Activated CD8-positive, alpha-beta memory T cell treated with anti-CD3 and anti-CD28 coated beads, Interleukin-2, amount 50 U/mL, for 4 hours (primary cell): ENCODE results near the gene NDUFA13.
"Not testable (repeated sequence)": the region's sequence is repeated elsewhere in the genome, so short reads cannot be mapped to it uniquely, and the experiment has no call there.

Experiments used
- DNase-seq: peaks from one replicate; pipeline ENCODE4 v3.0.0-alpha.2; 2020

The NDUFA13 gene

DNA sequence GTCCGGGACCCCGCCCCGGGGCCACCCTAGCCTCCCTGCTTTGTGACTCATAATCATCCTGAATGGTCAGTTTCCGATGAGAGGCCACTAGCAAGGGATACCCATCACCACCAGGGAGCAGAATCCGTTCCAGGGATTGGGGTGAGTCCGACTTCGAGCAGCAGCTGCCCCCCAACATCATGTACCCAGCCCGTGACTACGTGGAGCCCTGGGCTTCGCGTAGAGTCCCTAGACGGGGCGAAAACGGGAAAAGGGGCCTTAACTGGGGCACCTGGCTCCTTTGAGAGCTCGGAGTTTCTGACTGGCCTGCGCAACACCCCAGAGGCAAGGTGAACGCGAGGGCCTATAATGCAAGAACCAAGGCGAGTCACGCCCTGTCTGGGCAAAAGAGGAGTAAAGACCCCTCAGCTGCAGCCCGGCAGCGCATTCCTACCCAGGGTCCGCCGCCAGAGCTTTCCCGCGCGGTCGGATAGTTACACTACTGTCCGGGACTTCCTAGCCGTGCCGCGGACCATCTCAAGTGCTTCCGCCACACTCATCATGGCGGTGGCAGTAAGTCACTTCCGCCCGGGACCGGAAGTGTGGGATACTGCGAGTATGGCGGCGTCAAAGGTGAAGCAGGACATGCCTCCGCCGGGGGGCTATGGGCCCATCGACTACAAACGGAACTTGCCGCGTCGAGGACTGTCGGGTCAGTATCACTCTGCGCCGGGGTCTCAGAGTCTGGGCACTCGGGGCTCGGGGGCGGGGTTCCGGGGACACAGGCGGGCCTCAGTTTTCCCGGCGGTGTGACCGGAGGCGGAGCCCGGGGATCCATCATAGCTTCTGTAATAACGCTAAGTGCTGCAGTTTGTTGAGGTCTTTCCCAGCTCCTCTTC lies at the start of gene NDUFA13:
TSS of gene NDUFA13 (plus strand) at position 584 of the 878 bp plus-strand sequence. CDS start at position 598, 14 bp downstream.
- peak; percentile 92 for DNase-seq

DNA sequence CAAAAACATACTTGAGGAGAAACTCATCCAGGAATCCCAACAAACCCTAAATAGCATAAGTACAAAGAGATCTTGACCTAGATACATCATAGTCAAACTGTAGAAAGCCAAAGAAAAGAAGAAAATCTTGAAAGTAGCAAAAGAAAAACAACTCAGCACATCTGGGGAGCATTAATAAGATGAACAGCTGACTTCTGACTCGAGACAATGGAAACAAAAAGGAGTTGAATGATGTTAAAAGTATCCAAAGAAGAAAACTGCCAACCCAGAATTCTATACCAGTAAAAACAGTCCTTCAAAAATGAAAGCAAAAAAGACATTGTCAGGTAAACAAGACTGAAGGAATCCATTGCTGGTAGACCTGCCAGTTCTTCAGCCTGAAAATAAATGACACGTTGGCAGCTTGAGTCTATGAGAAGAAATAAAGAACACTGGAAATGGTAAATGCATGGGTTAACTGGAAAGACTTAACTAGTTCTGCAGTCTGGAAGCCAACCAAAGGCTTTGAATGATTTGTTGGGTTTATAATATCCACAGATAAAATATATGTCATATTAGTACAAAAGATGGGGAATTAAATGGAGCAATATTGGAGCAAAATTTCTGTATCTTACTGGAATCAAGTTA lies 47.5 kb upstream of the NDUFA13 start:
- no peak for DNase-seq

DNA sequence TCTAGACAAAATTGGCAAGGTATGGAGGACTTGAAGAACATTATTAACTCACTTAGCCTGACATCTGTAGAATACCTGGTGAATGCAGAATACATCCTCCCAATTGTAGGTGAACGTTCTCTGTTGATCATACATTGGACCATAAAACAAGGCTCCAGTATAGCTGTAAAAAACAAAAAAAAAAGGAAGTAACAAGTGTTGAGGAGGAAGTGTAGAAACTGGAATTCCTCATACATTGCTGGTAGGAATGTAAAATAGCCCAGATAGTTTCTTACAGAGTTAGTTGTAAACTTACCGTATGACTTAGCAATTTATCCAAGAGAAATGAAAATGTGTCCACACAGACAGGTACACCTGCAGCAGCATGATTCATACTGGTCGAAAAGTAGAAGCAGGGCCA lies 45.4 kb upstream of the NDUFA13 start:
- DNase-seq: no peak

DNA sequence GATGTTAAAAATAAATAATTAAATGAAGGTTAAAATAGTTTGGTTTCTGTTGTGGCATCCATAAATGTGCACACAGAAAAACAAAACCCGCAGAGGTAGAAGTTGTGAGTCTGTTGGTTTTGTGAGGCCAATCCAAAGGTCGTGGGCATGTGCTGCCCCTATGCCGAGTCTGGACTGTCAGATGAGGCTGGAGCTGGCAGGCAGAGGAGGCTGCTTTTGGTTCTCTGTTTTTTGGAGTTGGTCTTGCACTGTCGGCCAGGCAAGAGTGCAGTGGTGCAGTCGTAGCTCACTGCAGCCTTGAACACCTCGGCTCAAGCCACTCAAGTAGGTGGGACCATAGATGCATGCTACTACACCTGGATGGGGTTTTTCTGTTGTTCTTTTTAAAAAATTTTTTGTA lies 44.3 kb upstream of the NDUFA13 start:
- no peak for DNase-seq

DNA sequence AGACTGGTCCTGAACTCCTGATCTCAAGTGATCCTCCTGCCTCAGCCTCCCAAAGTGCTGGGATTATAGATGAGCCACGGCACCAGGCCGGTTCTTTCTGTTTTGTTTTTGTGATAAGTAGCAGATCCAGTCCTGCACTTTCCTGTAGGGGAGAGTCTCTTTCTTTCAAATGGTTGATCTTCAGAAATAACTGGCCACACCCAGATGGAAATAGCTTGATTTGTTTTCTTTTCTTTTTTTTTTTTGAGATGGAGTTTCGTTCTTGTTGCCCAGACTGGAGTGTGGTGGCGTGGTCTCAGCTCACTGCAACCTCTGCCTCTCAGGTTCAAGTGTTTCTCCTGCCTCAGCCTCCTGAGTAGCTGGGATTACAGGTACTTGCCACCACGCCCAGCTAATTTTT lies 43.9 kb upstream of the NDUFA13 start:
- DNase-seq: not testable (repeated sequence)

DNA sequence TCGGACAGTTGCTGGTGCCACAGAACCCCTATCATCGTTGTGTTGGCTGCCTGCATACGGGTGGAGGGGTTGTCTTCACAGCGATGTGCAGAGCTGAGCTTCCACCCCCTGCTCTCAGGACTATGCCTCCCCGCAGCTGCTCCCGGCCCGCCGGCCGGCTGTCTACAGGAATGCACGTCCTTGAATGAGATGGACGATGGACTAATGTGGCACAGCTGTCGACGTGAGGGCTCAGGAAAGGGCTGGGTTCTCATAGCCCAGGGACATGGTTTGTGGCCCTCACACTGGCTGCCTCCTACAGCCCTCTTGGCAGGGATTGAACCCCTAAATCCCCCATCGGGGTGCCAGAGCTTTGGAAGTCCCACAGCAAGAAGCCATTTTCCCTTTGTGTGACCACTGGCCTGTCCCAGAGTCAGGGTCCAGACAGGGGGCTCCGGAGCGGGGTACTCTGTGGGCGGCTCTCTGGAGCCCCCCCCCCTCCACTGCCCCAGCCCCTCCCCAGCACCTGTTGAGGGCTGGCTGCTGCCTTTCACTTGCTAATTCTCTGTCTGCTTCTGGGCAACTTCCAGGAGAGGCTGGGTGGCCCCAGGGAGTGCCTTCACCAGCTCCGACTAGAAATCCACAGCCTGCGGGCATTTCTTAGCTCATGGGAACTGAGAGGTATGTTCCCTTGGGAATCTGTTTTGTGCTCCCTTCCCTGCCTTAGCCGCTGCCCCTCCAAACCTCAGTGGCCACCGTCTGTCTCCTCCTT lies 40.8 kb upstream of the NDUFA13 start:
- DNase-seq: no peak

DNA sequence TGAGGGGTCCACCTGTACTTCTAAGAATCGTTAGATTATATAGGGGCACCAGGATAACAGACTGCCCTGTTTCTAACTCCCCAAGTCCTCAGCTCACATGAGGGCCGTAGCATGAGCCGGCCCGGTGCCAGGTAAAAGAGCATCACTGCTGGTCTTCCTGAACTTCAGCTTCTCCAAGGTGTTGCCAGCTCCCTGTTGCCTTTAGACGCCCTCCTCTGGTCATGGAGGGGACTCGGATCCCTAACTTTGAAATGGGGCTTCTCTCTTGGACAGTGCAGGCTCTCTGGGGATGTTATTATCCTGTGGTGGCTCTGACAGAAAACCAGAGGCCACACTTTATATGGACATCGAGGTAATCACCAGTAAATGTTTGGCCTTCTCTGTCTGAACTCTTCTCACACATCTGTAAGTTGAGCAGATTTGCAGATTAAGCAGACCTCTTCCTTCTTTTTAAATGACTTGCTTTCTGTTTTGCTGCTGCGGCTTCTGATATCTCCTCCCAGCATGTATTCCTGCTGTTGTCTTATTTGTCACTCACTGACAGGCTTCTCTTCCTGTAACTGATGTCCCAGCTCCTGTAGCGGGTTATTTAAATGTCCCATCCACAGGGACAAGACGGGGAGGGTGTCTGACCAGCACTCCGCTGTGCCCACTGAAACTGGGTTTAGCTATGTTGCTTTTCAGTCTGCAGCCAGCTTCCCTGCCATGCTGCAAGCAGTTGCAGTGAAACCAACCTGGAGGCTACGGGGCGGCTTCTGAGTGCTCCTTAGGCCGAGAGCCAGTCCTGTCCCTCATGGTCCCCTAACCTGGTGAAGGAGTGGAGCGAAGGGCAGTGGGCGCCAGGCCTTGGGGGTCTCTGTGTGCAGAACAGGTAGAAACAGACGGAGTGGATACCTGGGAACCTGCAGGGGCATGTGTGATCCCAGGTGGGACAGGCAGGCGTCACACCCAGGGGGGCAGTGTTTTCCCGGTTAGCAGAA lies 39.9 kb upstream of the NDUFA13 start:
- DNase-seq: no peak

DNA sequence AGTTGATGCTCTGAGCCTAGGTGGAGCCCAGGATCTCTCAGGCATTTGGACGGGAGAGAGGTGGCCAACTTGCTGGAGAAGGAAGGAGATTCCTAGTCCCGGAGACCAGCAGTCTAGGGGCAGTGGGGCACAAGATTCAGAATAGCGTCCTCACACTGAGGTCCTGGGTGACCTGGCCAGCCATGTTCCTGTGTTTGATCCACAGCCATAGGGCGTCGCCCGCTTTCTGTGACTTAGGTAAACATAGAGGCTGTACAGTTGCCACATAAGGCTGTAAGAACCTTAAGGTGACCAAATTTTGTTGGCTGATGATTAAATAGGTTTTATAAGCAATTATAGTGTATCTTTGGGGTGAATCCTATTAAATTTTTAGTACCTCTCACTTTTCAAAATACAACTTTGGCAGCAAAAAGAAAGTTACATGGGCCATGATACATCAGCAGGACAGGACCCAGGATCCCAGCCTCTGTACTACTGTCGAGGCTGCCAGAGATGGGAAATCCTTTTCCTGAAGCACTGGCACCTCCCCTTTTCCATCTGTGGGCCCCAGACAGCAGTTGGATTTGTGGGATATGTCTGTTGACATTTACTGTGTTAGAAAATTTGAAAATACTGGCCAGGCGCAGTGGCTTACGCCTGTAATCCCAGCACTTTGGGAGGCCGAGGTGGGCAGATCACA lies 38.2 kb upstream of the NDUFA13 start:
- no peak for DNase-seq

DNA sequence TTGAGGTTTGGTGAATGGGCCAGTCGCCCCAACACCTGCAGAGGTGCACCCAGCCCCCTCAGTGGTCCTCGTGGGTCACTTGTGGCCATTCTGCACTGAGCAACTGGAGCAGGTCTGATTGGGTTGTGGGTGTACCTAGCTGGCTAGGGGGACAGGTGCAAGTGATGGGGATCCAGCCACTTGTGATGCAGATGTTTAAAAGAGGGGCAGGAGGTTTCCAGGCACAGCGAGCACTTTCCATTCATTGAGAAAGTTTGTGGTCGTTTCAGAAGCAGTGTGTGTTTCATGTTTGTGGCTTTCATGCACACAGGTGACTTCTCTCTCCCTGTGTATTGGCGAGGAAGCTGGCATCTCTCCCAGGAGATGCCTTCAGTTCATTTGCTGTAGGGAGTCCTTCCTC lies 35.3 kb upstream of the NDUFA13 start:
- no peak for DNase-seq

DNA sequence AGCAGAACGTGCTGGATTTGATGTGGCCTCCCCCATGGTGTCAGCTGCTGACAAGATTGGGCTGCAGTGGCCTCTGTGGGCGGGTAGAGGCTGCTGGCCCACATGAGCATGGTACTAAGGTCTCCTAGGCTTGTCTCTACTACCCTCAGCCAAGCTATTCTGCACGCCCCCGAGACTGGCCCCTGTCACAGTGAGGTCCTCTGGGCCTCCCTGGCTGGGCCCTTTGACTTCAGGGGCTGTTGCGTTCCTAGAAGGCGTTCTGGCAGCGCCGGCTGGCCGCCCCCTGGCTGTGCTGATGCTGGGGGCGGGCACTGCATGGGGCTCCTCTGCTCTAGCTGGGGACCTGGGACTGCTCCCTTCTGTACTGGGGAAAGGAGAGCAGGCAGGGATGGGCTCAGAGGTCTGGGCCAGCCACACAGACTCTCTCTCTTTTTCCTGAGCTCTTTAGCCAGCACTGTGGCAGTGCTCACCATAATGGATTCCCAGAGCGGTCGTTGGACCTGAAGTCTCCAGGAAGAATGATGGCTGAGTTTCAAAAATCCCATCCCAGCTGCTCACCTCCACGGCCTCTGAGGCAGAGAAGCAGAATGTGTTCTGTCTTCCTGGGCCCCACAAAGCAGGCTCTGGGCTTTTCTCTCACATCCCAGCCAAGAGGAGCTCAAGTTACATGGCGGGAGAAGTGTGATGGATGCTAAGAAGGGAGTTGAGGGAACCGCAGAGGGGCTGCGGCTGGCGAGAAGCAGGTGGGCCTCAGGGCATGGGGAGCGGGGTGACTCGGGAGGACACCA lies 33.0 kb upstream of the NDUFA13 start:
- no peak for DNase-seq

DNA sequence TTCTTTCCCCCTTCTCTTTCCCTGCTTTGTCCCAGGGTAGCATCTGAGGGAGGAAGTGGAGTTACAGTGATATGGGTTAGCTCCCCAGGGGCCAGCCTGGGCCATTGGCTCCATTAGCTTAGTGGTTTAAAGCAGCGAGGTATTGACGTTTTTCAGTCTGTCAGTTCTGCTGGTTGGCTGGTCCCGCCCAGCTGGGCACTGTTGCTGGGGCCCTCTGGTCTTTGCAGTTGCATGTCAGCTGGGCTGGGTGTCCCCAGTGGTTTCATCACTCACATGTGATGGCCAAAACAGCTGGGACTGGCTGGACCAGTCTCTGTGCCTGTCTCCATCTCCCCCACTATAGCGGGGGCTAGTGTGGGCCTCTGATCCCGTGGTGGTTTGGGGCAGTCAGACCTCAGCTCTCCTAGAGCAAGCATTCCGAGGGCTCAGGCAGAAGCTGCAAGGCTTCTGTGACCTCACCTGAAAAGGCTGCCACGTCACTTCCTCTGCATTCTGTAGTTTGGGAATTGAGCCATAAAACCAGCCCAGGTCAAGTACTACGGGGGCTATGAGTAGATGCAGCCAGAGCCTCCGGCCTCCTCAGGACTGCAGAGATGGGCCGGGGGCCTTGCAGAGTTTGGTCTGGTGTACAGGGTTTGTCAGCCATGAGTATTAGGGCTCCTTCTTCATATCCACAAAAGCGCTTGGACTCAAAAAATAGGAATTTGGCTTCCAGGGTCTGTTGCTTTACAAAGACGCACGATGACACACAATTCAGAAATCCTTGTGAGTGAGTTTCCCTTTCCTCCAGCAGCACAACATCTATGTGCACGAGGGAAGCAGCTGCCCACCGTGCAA lies 30.6 kb upstream of the NDUFA13 start:
- DNase-seq: no peak

DNA sequence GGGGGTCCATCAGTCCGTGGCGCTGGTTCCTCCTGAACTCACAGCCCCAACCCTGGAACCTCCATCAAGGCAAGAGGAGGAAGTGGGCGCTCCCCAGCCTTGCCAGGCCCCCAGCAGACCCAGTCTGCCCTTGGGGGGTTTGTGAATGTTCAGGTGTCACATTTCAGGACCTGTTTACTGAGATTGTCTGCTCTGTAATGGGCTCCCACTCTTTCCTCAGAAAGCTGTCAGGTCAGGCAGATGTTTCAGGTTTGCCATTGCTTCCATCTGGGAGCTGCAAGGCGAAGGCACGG lies 30.1 kb upstream of the NDUFA13 start:
- no peak for DNase-seq

DNA sequence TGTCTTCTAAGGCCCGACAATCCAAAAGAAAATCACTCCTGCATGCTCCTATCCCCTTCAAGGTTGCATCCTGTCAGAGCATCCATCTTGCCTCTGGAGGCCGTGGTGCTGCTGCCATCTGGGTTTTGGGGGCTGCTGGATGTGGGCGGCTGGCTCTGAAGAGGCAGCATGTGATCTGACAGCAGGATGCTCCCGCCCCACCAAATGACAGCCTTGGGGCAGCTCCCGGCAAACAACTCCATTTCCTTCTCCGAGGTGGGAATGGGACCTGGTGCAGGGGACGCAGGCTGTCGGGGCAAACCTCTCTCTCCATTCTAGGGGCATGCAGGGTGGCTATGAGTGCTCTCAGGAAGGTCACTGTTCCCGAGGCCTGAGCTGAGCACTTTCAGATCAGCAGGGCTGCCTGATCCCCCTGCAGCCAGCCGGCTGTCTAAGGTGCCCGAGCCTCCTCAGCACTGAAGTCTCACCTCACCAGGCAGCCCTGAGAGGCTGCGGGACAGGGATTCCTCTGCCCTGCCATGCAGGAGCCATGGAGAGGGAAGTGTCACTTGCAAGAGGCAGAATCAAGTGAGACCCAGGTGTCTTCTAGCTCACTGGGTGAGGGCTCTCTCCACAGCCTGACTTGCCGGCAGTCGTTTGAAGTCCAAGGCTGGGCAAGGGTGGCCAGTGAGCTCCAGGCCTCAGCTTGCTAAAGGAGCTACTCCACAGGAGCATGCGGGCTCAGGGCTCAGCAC lies 29.5 kb upstream of the NDUFA13 start:
- no peak for DNase-seq

DNA sequence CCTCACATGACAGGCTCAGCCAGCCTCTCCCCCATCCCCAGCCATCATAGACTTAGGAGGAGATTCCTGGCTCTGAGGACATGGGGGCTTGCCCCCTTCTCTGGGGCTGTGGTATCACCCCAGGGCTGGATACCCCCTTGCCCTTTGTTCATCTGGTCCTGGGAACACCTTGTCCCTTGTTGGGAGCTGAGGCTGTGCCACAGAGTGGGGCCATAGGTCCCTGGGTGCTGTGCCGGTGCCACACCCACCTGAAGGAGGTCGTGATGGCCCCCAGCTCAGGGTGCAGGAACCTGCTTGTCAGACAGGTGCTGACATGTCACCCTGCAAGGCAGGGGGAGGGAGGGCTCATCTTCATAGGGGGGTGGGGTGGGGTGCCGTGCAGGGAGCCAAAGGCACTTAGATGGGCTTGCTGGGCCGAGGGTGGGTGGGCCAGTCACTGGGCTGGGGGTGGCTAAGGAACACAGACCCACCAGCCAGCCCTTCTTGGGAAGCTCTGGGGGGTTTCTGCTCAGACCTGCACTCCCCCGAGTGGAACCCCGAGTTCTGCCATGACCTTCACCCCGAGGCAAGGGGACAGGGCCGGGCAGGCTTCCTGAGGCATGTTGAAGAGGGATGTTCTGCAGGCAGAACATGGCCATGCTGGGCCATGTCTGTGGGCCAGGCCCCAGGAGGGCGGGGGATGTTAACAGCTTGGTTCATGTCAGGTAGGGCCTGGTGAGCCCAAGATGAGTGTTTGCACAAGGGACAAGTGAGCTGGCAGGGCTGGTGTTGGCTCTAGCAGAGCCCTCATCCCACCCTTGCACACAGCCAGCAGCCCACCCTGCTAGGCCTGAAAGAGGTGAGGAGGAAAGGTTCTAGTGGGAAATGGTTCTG lies 28.7 kb upstream of the NDUFA13 start:
- DNase-seq: no peak

DNA sequence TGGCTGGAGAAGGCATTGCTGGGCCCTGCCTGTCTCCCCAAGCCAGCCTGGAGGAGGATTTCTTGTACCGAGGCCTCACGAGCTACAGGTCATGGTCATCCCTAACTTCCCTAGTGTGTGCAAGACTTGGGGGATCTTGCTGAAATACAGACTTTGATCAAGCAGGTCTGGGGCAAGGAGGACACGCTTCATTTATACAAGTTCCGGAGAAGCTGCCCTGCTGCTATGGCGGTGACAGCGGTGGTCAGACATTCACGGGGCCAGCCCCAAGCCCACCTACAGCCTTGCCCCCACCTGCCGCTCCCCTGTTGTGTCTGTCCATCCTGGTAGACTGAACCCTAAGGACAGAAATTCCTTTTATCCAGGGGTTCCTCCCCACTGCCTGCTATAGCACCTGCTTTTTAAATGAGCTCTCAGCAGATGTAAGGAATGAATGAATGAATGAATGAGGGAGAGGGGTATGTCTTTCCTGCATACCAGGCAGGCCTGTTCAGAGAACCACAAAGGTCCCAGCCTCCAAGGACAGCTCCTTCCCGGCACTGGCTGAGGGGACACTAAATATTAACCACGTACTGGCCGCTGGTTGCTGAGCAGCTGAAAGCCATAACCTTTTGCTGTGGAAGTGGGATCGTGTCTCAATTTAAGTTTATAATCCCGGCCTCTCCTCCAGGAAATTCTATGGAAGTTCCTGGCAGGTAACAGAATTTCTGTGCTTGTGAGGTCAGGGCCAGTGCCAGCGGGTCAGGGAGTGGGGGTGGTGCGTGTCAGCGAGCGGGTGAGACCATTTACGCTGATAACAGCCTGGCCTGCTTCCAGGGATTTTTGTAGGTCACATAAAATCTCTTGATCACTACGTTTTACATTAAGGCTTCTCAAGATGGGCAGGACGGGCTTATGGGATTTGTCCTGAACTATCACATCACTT lies 27.8 kb upstream of the NDUFA13 start:
- no peak for DNase-seq

DNA sequence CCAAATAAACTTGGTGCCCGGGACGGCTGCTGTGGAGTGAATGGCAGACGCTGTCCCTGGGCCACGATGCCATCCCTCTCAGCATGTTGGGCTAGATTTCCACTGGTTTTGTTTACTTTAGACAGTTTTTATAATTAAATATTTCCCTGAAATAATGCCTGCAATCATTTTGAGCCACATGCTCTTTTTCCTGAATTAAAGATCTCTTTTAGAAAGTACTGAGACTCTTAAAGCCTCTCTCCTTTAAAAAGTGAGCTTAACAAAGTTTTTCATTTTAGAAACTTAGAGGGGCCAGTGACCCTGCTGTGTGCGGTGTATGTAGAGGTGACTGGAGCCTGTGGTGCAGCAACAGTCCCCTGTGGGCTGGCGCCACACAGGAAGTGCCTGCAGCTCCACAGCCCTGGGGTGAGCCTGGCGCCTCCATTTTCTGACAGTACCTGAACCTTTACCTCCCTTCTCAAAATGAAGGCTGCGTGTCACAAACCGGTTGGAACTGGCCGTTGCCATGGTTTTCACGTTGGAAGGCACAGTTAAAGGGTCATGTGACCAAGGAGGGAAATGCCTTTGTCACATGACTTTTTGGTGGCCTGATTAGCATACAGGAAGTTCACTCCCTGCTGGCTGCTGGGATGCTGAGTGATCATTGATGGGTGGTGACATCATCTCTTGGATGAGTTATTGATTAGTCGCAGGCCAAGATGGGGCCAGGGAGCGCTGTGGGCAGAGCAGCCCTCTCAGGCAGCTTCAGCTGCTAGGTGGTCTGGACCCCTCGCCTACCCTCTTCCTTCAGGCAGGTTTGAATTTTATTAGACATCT lies 26.9 kb upstream of the NDUFA13 start:
- DNase-seq: peak; percentile 75
